IMR-90 (cell line): ENCODE results near the gene ZNF512B. TPM values are rescaled to one million over a fixed set of nuclear protein-coding genes. Genes with fewer than 3 reads are reported as not detected.

ENCODE experiments used
- ATAC-seq: fragments of 200-7000 bp; cut with Tn5 transposase; 2 replicates; pipeline ENCODE4 v1.9.1; 2020; ENCODE audit warnings: low read depth, mild to moderate bottlenecking, moderate library complexity
- BruUV-seq: library from RNA; stranded (reverse); fragments of 400-500 nt; replicated peaks from 2 replicates; lab custom pipeline; 2021; lab: Mats Ljungman, UMichigan
- CTCF ChIA-PET: fragments of 300-600 bp; formaldehyde crosslinking; extraction: SDS; loops from one replicate; lab custom pipeline; 2021; ENCODE audit warnings: antibody characterized with exemption; lab: Yijun Ruan, JAX
- POLR2A ChIA-PET: fragments of 300-600 bp; sonication (Branson Sonifier 250); formaldehyde crosslinking; loops from one replicate; lab custom pipeline; 2022; ENCODE audit warnings: antibody characterized with exemption; ENCODE audit not compliant: unreplicated experiment; lab: Charles Lee
- DNase-seq: peaks from one replicate; pipeline ENCODE4 v3.0.0; 2013
- H2AFZ ChIP-seq: replicated peaks from 2 replicates; pipeline ENCODE3; 2013; ENCODE audit warnings: low read length, mild to moderate bottlenecking; ENCODE audit not compliant: poor library complexity
- H2AK5ac ChIP-seq: 2 replicates; pipeline ENCODE4 v1.6.1; 2013; ENCODE audit warnings: low read depth, low read length, inconsistent platforms
- H2AK9ac ChIP-seq: replicated peaks from 2 replicates; pipeline ENCODE3; 2013; ENCODE audit warnings: mild to moderate bottlenecking, low read depth, low read length, moderate library complexity; ENCODE audit not compliant: poor library complexity
- H2BK120ac ChIP-seq: 2 replicates; pipeline ENCODE4 v1.6.1; 2013; ENCODE audit warnings: low read depth, low read length, inconsistent platforms
- H2BK15ac ChIP-seq: 3 replicates; pipeline ENCODE4 v1.6.1; 2013; ENCODE audit warnings: low read depth, low read length, inconsistent platforms
- H2BK20ac ChIP-seq: 2 replicates; pipeline ENCODE4 v1.6.1; 2013; ENCODE audit warnings: low read depth, mild to moderate bottlenecking, inconsistent platforms, low read length, moderate library complexity
- H2BK5ac ChIP-seq: 2 replicates; pipeline ENCODE4 v1.6.1; 2013; ENCODE audit warnings: mild to moderate bottlenecking, low read depth, low read length, inconsistent platforms; ENCODE audit not compliant: poor library complexity, severe bottlenecking
- H3K14ac ChIP-seq: replicated peaks from 2 replicates; pipeline ENCODE4 v1.6.1; 2013; ENCODE audit warnings: low read depth, low read length, inconsistent platforms
- H3K18ac ChIP-seq: 2 replicates; pipeline ENCODE4 v1.6.1; 2013; ENCODE audit warnings: low read depth, low read length, control low read depth
- H3K23ac ChIP-seq: 2 replicates; pipeline ENCODE4 v1.6.1; 2013; ENCODE audit warnings: low read depth, low read length, inconsistent platforms
- H3K27ac ChIP-seq: 2 replicates; pipeline ENCODE4 v1.5.1; 2013; ENCODE audit warnings: mild to moderate bottlenecking, control low read depth, low read length; ENCODE audit not compliant: insufficient read depth
- H3K27me3 ChIP-seq: 2 replicates; pipeline ENCODE4 v1.6.1; 2013; ENCODE audit warnings: low read length; ENCODE audit not compliant: control insufficient read depth, insufficient read depth
- H3K36me3 ChIP-seq: 2 replicates; pipeline ENCODE4 v1.6.1; 2013; ENCODE audit warnings: low read length, mixed read lengths; ENCODE audit not compliant: control insufficient read depth, insufficient read depth
- H3K4ac ChIP-seq: 2 replicates; pipeline ENCODE4 v1.6.1; 2013; ENCODE audit warnings: low read depth, low read length, inconsistent platforms
- H3K4me1 ChIP-seq: 2 replicates; pipeline ENCODE4 v1.6.1; 2013; ENCODE audit warnings: low read length, mixed read lengths; ENCODE audit not compliant: control insufficient read depth, insufficient read depth
- H3K4me2 ChIP-seq: 2 replicates; pipeline ENCODE4 v1.6.1; 2013; ENCODE audit warnings: low read depth, mild to moderate bottlenecking, control low read depth, low read length, moderate library complexity
- H3K4me3 ChIP-seq: 2 replicates; pipeline ENCODE4 v1.5.1; 2013; ENCODE audit warnings: low read depth, mild to moderate bottlenecking, control low read depth, low read length, moderate library complexity; ENCODE audit not compliant: insufficient read depth
- H3K56ac ChIP-seq: 2 replicates; pipeline ENCODE4 v1.6.1; 2013; ENCODE audit warnings: low read length, inconsistent platforms; ENCODE audit not compliant: insufficient read depth; ENCODE audit errors: extremely low read depth
- H3K79me1 ChIP-seq, 2 experiments: 2 replicates each; pipeline ENCODE4 v1.6.1; 2013; ENCODE audit warnings: low read length in 2 of 2, inconsistent platforms in 1 of 2, low read depth in 1 of 2
- H3K9ac ChIP-seq: 2 replicates; pipeline ENCODE4 v1.6.1; 2013; ENCODE audit warnings: low read depth, low read length, control low read depth
- H3K9me1 ChIP-seq: 2 replicates; pipeline ENCODE4 v1.6.1; 2013; ENCODE audit warnings: low read length, inconsistent platforms; ENCODE audit not compliant: insufficient read depth
- H3K9me3 ChIP-seq: 2 replicates; pipeline ENCODE4 v1.6.1; 2013; ENCODE audit warnings: low read length; ENCODE audit not compliant: control insufficient read depth, insufficient read depth
- H4K20me1 ChIP-seq: 2 replicates; pipeline ENCODE4 v1.6.1; 2013; ENCODE audit warnings: low read length, inconsistent platforms; ENCODE audit not compliant: insufficient read depth
- H4K5ac ChIP-seq: 2 replicates; pipeline ENCODE4 v1.6.1; 2013; ENCODE audit warnings: mild to moderate bottlenecking, low read depth, low read length, control low read depth
- H4K8ac ChIP-seq, 2 experiments: 2 replicates each; pipeline ENCODE4 v1.6.1; 2013; ENCODE audit warnings: low read depth in 2 of 2, low read length in 2 of 2, control low read depth in 1 of 2, inconsistent platforms in 1 of 2
- H4K91ac ChIP-seq: 2 replicates; pipeline ENCODE4 v1.6.1; 2013; ENCODE audit warnings: low read depth, low read length, inconsistent platforms; ENCODE audit not compliant: insufficient read depth
- BHLHE40 ChIP-seq: fragments of 150-350 bp; IDR thresholded peaks from 2 replicates; pipeline ENCODE4 v1.6.1; 2016; ENCODE audit warnings: mild to moderate bottlenecking, low read depth, low read length
- CEBPB ChIP-seq: IDR thresholded peaks from 2 replicates; pipeline ENCODE4 v1.6.1; 2012; ENCODE audit warnings: low read depth, low read length, improper control_type of control experiment
- CHD1 ChIP-seq: IDR thresholded peaks from 2 replicates; pipeline ENCODE4 v1.6.1; 2012; ENCODE audit warnings: low read depth, low read length, improper control_type of control experiment
- CTCF ChIP-seq: conservative IDR thresholded peaks from 2 replicates; pipeline ENCODE4 v1.5.1; 2012; ENCODE audit warnings: mild to moderate bottlenecking, low read depth, low read length, improper control_type of control experiment
- MAZ ChIP-seq: IDR thresholded peaks from 2 replicates; pipeline ENCODE4 v1.6.1; 2012; ENCODE audit warnings: low read depth, mild to moderate bottlenecking, low read length, improper control_type of control experiment, moderate library complexity, borderline replicate concordance
- MXI1 ChIP-seq: IDR thresholded peaks from 2 replicates; pipeline ENCODE4 v1.6.1; 2012; ENCODE audit warnings: low read depth, mild to moderate bottlenecking, low read length, moderate library complexity, borderline replicate concordance
- NFE2L2 ChIP-seq: fragments of 150-350 bp; IDR thresholded peaks from 2 replicates; pipeline ENCODE4 v1.6.1; 2016; ENCODE audit warnings: low read depth, mild to moderate bottlenecking, low read length
- RAD21 ChIP-seq: IDR thresholded peaks from 2 replicates; pipeline ENCODE4 v1.6.1; 2012; ENCODE audit warnings: low read length, improper control_type of control experiment
- RCOR1 ChIP-seq: IDR thresholded peaks from 2 replicates; pipeline ENCODE4 v1.6.1; 2012; ENCODE audit warnings: mild to moderate bottlenecking, low read length, improper control_type of control experiment; ENCODE audit not compliant: insufficient replicate concordance
- RFX5 ChIP-seq: IDR thresholded peaks from 2 replicates; pipeline ENCODE4 v1.8.0; 2012; ENCODE audit warnings: low read depth, mild to moderate bottlenecking, low read length, moderate library complexity
- WGBS, 2 experiments: methylation state at CpG; one replicate each; pipeline versions ENCODE4 v1.1.5 to v1.1.7; 2013; ENCODE audit warnings: missing lambda C conversion rate in 2 of 2; ENCODE audit not compliant: insufficient read length in 1 of 2; ENCODE audit errors: extremely low coverage in 2 of 2; 5-methylcytosine and 5-hydroxymethylcytosine counted together
- dilution Hi-C: fragments of 300-500 bp; cut with HindIII; formaldehyde crosslinking; loops from one replicate; pipeline ENCODE4 v1.14.3; 2018; ENCODE audit warnings: low sequenced_read_pairs; ENCODE audit not compliant: unreplicated experiment
- in situ Hi-C: fragments of 300-500 bp; cut with MboI; formaldehyde crosslinking; loops from 3 replicates; pipeline ENCODE4 v1.14.3; 2019; ENCODE audit warnings: low sequenced_read_pairs, inconsistent platforms, mixed read lengths
- intact Hi-C: fragments of 100-400 bp; cut with micrococcal nuclease; formaldehyde crosslinking; loops from 2 replicates; pipeline ENCODE4 v1.10.0; 2022
- polyA plus RNA-seq, 3 experiments: library from polyadenylated mRNA; depleted of rRNA; stranded (reverse); fragments of >200 nt; gene quantifications; 2 replicates each; pipeline ENCODE4 v1.2.3, GENCODE V29; 2012; ENCODE audit warnings: low replicate concordance in 1 of 3
- total RNA-seq: library from RNA; depleted of rRNA; stranded (reverse); fragments of >200 nt; gene quantifications from 2 replicates; pipeline ENCODE4 v1.2.3, GENCODE V29; 2012

ZNF512B gene
- total and polyA plus RNA-seq, 2 of the 4 experiments (the other 2 are of a cell fraction), result 6.5 to 15.6 TPM

- CTCF ChIA-PET, result no interaction called here
- intact Hi-C loops (no loop called here), in situ Hi-C loops (no loop called here), dilution Hi-C loops (no loop called here)
- Histone ChIP-seq H2BK15ac (no peak overlapping the region), H3K18ac (no peak overlapping the region), H2BK120ac (no peak overlapping the region), H3K9me1 (peaks cover 13% of the 10 kb centered on the region), H3K9me3 (no peaks in the 10 kb centered on the region), H4K5ac (no peak overlapping the region), H3K4me3 (no peak overlapping the region), H2BK20ac (no peak overlapping the region), H4K8ac (no peak overlapping the region), H2AFZ (no peak overlapping the region), H3K14ac (no peak overlapping the region), H3K23ac (no peak overlapping the region), H3K79me1 (peaks cover 27 to 38% of the 10 kb centered on the region in 2 experiments), H3K27ac (no peak overlapping the region), H4K20me1 (peaks cover 11% of the 10 kb centered on the region; the same call in 1 of the 2 replicates), H2AK5ac (no peak overlapping the region), H4K91ac (no peak overlapping the region), H3K9ac (no peak overlapping the region), H2BK5ac (no peak overlapping the region), H3K4me2 (no peak overlapping the region), H3K4ac (no peak overlapping the region), H3K27me3 (no peaks in the 10 kb centered on the region), H3K56ac (no peak overlapping the region), H3K4me1 (peaks cover 23% of the 10 kb centered on the region), H2AK9ac (no peak overlapping the region), H3K36me3 (peaks cover 26% of the 10 kb centered on the region)
- BruUV-seq, result no TSS peak
- WGBS, 2 experiments, result 97% methylated on average over 9 of the region's 14 CpGs; no CpG with 5 or more reads in 1 of the 2 experiments
- POLR2A ChIA-PET, result no interaction called here
- no peak for ATAC-seq
- TF ChIP-seq CHD1, result no peak
- no peak for TF ChIP-seq CEBPB
- TF ChIP-seq MAZ, result no peak
- TF ChIP-seq CTCF, result no peak
- TF ChIP-seq RAD21, result no peak
- TF ChIP-seq NFE2L2, result no peak
- no peak for TF ChIP-seq RCOR1
- no peak for TF ChIP-seq RFX5
- no peak for TF ChIP-seq BHLHE40
- no peak for TF ChIP-seq MXI1
- DNase-seq, result no peak
These were observed 13.2 kb upstream of the ZNF512B start for GRCh38 chr20:63982937-63983336.
